GM12878 (cell line): ENCODE results near the gene DZIP1L. TPM values are rescaled to one million over a fixed set of nuclear protein-coding genes. Genes with fewer than 3 reads are reported as not detected.

ENCODE experiments used
- ATAC-seq: fragments of 200-7000 bp; cut with Tn5 transposase; 3 replicates; pipeline ENCODE4 v1.9.1; 2020; ENCODE audit warnings: mild to moderate bottlenecking, moderate library complexity
- BruUV-seq: library from RNA; stranded (reverse); fragments of 400-500 nt; replicated peaks from 2 replicates; lab custom pipeline; 2021; lab: Mats Ljungman, UMichigan
- CTCF ChIA-PET: fragments of 300-600 bp; sonication (Branson Sonifier 250); formaldehyde crosslinking; extraction: SDS; loops from one replicate; lab custom pipeline; 2021; ENCODE audit warnings: inconsistent platforms; lab: Yijun Ruan, JAX
- POLR2A ChIA-PET: fragments of 350-600 bp; formaldehyde crosslinking; extraction: SDS; loops from one replicate; lab custom pipeline; 2021; ENCODE audit warnings: inconsistent platforms; lab: Charles Lee
- RAD21 ChIA-PET: fragments of 300-600 bp; sonication (Branson Sonifier 250); formaldehyde crosslinking; loops from one replicate; lab custom pipeline; 2023; ENCODE audit warnings: antibody characterized with exemption; ENCODE audit not compliant: unreplicated experiment; lab: Charles Lee
- SMC1A ChIA-PET: fragments of 300-600 bp; sonication (Branson Sonifier 250); formaldehyde crosslinking; loops from one replicate; lab custom pipeline; 2023; ENCODE audit not compliant: unreplicated experiment, uncharacterized antibody; lab: Charles Lee
- DNase-seq: peaks from one replicate; pipeline ENCODE4 v3.0.0-alpha.2; 2011; ENCODE audit warnings: low read depth, low spot score
- FAIRE-seq: peaks from 3 replicates; lab custom pipeline; 2011; peaks lifted over from hg19 to GRCh38; lab: Jason Lieb, UNC
- H2AFZ ChIP-seq: 2 replicates; pipeline ENCODE4 v1.6.0; 2011; ENCODE audit warnings: low read depth, low read length, control low read depth; ENCODE audit not compliant: control insufficient read depth
- H3K27ac ChIP-seq: 2 replicates; pipeline ENCODE4 v1.5.1; 2011; ENCODE audit warnings: control low read depth; ENCODE audit not compliant: control insufficient read depth, insufficient read depth
- H3K27me3 ChIP-seq, 2 experiments: replicated peaks in 1 of 2; 2 replicates each; pipeline versions ENCODE4 v1.6.0 to v1.6.1; 2011; ENCODE audit warnings: low read length in 1 of 2; ENCODE audit not compliant: control insufficient read depth in 2 of 2, insufficient read depth in 2 of 2
- H3K36me3 ChIP-seq, 2 experiments: 2 replicates each; pipeline ENCODE4 v1.5.1; 2011; ENCODE audit warnings: low read length in 1 of 2; ENCODE audit not compliant: control insufficient read depth in 2 of 2, insufficient read depth in 2 of 2
- H3K4me1 ChIP-seq: 2 replicates; pipeline ENCODE4 v1.6.1; 2011; ENCODE audit warnings: mild to moderate bottlenecking, low read length, moderate library complexity, mixed read lengths; ENCODE audit not compliant: control insufficient read depth, insufficient read depth
- H3K4me2 ChIP-seq: 2 replicates; pipeline ENCODE4 v1.6.0; 2011; ENCODE audit warnings: control low read depth; ENCODE audit not compliant: control insufficient read depth, insufficient read depth
- H3K4me3 ChIP-seq: fragments of 200-600 bp; sonication (generic); 2 replicates; pipeline ENCODE4 v1.5.1; 2016
- H3K79me2 ChIP-seq: 2 replicates; pipeline ENCODE4 v1.6.0; 2011; ENCODE audit warnings: low read length; ENCODE audit not compliant: control insufficient read depth, insufficient read depth
- H3K9ac ChIP-seq: 2 replicates; pipeline ENCODE4 v1.8.0; 2011; ENCODE audit warnings: low read length, control low read depth, mixed read lengths; ENCODE audit not compliant: control insufficient read depth, insufficient read depth
- H3K9me3 ChIP-seq: replicated peaks from 3 replicates; pipeline ENCODE4 v1.5.1; 2011; ENCODE audit warnings: mild to moderate bottlenecking, low read length; ENCODE audit not compliant: control insufficient read depth, insufficient read depth
- H4K20me1 ChIP-seq: 2 replicates; pipeline ENCODE4 v1.6.0; 2011; ENCODE audit not compliant: control insufficient read depth, insufficient read depth
- CHD2 ChIP-seq: IDR thresholded peaks from 2 replicates; pipeline ENCODE4 v1.6.1; 2011; ENCODE audit warnings: low read depth, low read length, improper control_type of control experiment, borderline replicate concordance
- ESRRA ChIP-seq: IDR thresholded peaks from 2 replicates; pipeline ENCODE4 v1.6.1; 2012; ENCODE audit warnings: mild to moderate bottlenecking, low read length, improper control_type of control experiment
- ETV6 ChIP-seq, 2 experiments: fragments of 450-650 bp in 1 of 2; IDR thresholded peaks in 1 of 2; conservative IDR thresholded peaks in 1 of 2; 2 replicates each; pipeline ENCODE4 v1.6.1; 2014; ENCODE audit warnings: antibody characterized with exemption in 1 of 2, borderline replicate concordance in 1 of 2, low read depth in 1 of 2, mild to moderate bottlenecking in 1 of 2, moderate library complexity in 1 of 2
- HDGF ChIP-seq: fragments of 450-650 bp; IDR thresholded peaks from 2 replicates; pipeline ENCODE4 v1.6.1; 2016; ENCODE audit warnings: antibody characterized with exemption
- NR2F1 ChIP-seq: fragments of 450-650 bp; conservative IDR thresholded peaks from 2 replicates; pipeline ENCODE4 v1.6.1; 2017; ENCODE audit warnings: mild to moderate bottlenecking
- RCOR1 ChIP-seq: conservative IDR thresholded peaks from 2 replicates; pipeline ENCODE4 v1.6.1; 2012; ENCODE audit warnings: low read depth, low read length, improper control_type of control experiment
- RELA ChIP-seq: fragments of 450-650 bp; IDR thresholded peaks from 2 replicates; pipeline ENCODE4 v1.8.0; 2014; ENCODE audit warnings: borderline replicate concordance; ENCODE audit not compliant: partially characterized antibody
- in situ Hi-C: fragments of 300-500 bp; cut with MboI; formaldehyde crosslinking; loops from 9 replicates; pipeline ENCODE4 v1.14.3; 2018; ENCODE audit warnings: mixed read lengths
- intact Hi-C: fragments of 100-400 bp; cut with micrococcal nuclease; formaldehyde crosslinking; loops from one replicate; pipeline ENCODE4 v1.14.2; 2022; ENCODE audit not compliant: unreplicated experiment
- polyA plus RNA-seq, 11 experiments: library from polyadenylated mRNA; depleted of rRNA in 4 of 11; unstranded in 6 of 11; stranded (reverse) in 5 of 11; fragments of >200 nt; fragmentation: Nextera tagmentation in 4 of 11; fragmentation: Illumina TruSeq in 1 of 11; extraction: Ambion mirVana in 4 of 11; extraction: Trizol in 1 of 11; gene quantifications; 1 replicate in 1 of 11; 2 replicates in 10 of 11; pipeline versions ENCODE4 v1.2.1 to v1.2.3, GENCODE V29; 2011 to 2016; ENCODE audit warnings: inconsistent platforms in 2 of 11, missing spikeins in 2 of 11, low read depth in 1 of 11
- total RNA-seq, 4 experiments: library from RNA; depleted of rRNA in 3 of 4; stranded (reverse); fragments of >200 nt in 3 of 4; fragmentation: Illumina TruSeq in 1 of 4; extraction: Trizol in 1 of 4; gene quantifications; 2 replicates each; pipeline versions ENCODE4 v1.2.1 to v1.2.3, GENCODE V29; 2013 to 2021
- TF ChIP-seq, protein P1 (sequence below): fragments of 450-650 bp; IDR thresholded peaks from 2 replicates; pipeline ENCODE4 v1.6.1; 2017; ENCODE audit warnings: borderline replicate concordance
- TF ChIP-seq, protein P2 (sequence below): fragments of 450-650 bp; IDR thresholded peaks from 2 replicates; pipeline ENCODE4 v1.6.1; 2017; ENCODE audit warnings: mild to moderate bottlenecking

The DZIP1L gene
- total and polyA plus RNA-seq, 10 of the 15 experiments (the other 5 are each of a cell fraction or from before 2014, with no cell fraction given), result not detected

DNA sequence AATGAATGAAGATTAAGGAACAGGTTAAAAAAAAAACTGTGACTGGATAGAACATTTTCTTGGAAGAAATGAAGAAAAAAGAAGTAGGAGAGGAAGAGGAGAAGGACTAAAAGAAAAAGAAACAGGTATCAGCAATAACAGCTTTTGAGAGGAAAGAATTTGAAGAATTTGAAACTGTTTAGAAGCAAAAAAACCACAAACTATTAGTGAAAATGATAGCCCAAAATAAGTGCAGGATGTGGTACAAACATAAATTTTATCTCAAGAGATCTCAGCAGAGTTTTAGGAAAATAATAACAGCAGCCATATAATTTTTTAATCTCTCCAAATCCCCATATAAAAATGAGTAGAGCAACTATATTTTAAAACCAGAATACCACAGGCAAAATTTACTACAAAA, 25.5 kb upstream of the DZIP1L start:
- Histone ChIP-seq H3K79me2 (no peaks in the 10 kb centered on the region), H2AFZ (no peak overlapping the region), H3K4me1 (no peaks in the 10 kb centered on the region), H3K4me2 (no peak overlapping the region), H3K9me3 (no peaks in the 10 kb centered on the region), H3K27ac (no peak overlapping the region), H4K20me1 (no peaks in the 10 kb centered on the region), H3K27me3 (no peaks in the 10 kb centered on the region; a peak in 3 of 4 replicates), H3K36me3 (no peaks in the 10 kb centered on the region), H3K9ac (no peak overlapping the region), H3K4me3 (no peak overlapping the region)
- ChIA-PET RAD21 (no interaction called here), POLR2A (no interaction called here), CTCF (no interaction called here), SMC1A (no interaction called here)
- DNase-seq (no peak), FAIRE-seq (no peak), ATAC-seq (no peak)
- no TSS peak for BruUV-seq
- TF ChIP-seq, protein P1, sequence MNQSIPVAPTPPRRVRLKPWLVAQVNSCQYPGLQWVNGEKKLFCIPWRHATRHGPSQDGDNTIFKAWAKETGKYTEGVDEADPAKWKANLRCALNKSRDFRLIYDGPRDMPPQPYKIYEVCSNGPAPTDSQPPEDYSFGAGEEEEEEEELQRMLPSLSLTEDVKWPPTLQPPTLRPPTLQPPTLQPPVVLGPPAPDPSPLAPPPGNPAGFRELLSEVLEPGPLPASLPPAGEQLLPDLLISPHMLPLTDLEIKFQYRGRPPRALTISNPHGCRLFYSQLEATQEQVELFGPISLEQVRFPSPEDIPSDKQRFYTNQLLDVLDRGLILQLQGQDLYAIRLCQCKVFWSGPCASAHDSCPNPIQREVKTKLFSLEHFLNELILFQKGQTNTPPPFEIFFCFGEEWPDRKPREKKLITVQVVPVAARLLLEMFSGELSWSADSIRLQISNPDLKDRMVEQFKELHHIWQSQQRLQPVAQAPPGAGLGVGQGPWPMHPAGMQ, result no peak
- TF ChIP-seq CHD2 (no peak), RCOR1 (no peak), ESRRA (no peak), HDGF (no peak), RELA (no peak), NR2F1 (no peak), ETV6 (conservative IDR thresholded peaks at IDR 0.05 in 1 of 2, IDR thresholded peaks at IDR 0.05 in 1 of 2; ENCODE audit: borderline replicate concordance in 1 of 2, low read depth in 1 of 2) (no peak)
- TF ChIP-seq, protein P2, sequence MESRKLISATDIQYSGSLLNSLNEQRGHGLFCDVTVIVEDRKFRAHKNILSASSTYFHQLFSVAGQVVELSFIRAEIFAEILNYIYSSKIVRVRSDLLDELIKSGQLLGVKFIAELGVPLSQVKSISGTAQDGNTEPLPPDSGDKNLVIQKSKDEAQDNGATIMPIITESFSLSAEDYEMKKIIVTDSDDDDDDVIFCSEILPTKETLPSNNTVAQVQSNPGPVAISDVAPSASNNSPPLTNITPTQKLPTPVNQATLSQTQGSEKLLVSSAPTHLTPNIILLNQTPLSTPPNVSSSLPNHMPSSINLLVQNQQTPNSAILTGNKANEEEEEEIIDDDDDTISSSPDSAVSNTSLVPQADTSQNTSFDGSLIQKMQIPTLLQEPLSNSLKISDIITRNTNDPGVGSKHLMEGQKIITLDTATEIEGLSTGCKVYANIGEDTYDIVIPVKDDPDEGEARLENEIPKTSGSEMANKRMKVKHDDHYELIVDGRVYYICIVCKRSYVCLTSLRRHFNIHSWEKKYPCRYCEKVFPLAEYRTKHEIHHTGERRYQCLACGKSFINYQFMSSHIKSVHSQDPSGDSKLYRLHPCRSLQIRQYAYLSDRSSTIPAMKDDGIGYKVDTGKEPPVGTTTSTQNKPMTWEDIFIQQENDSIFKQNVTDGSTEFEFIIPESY, result no peak
- intact Hi-C loops (no loop called here), in situ Hi-C loops (no loop called here)
